MM.1S (cell line): ENCODE results near the gene KRT80.

Experiments
- DNase-seq: peaks from one replicate; pipeline ENCODE4 v3.0.0-alpha.2; 2015
- H2AFZ ChIP-seq: fragments of 300-600 bp; sonication (generic); 2 replicates; pipeline ENCODE4 v1.6.0; 2016; ENCODE audit warnings: antibody characterized with exemption, low read length
- H3F3A ChIP-seq: fragments of 300-600 bp; sonication (generic); 2 replicates; pipeline ENCODE4 v1.6.1; 2016; ENCODE audit warnings: mild to moderate bottlenecking, antibody characterized with exemption, low read length, moderate library complexity, mixed read lengths; ENCODE audit not compliant: insufficient read depth
- H3K27ac ChIP-seq: fragments of 300-600 bp; sonication (generic); 2 replicates; pipeline ENCODE4 v1.5.1; 2016; ENCODE audit warnings: mild to moderate bottlenecking, low read length
- H3K27me3 ChIP-seq: fragments of 300-600 bp; sonication (generic); replicated peaks from 2 replicates; pipeline ENCODE4 v1.6.0; 2016; ENCODE audit warnings: low read length; ENCODE audit not compliant: insufficient read depth
- H3K36me3 ChIP-seq: fragments of 300-600 bp; sonication (generic); replicated peaks from 2 replicates; pipeline ENCODE4 v1.6.1; 2016; ENCODE audit warnings: mild to moderate bottlenecking, low read length, mixed read lengths; ENCODE audit not compliant: insufficient read depth
- H3K4me1 ChIP-seq: fragments of 300-600 bp; sonication (generic); 2 replicates; pipeline ENCODE4 v1.6.1; 2016; ENCODE audit warnings: low read length, mixed read lengths
- H3K4me2 ChIP-seq: fragments of 300-600 bp; sonication (generic); 2 replicates; pipeline ENCODE4 v1.6.0; 2016; ENCODE audit warnings: low read depth, low read length
- H3K4me3 ChIP-seq: fragments of 300-600 bp; sonication (generic); 2 replicates; pipeline ENCODE4 v1.5.1; 2016; ENCODE audit warnings: low read length, mixed read lengths
- H3K79me2 ChIP-seq: fragments of 300-600 bp; sonication (generic); 2 replicates; pipeline ENCODE4 v1.6.1; 2016; ENCODE audit warnings: mixed run types, low read length, mixed read lengths
- H3K9ac ChIP-seq: fragments of 300-600 bp; sonication (generic); 2 replicates; pipeline ENCODE4 v1.6.1; 2016; ENCODE audit warnings: low read length, mixed read lengths
- H3K9me2 ChIP-seq: fragments of 300-600 bp; sonication (generic); replicated peaks from 2 replicates; pipeline ENCODE4 v1.6.1; 2016; ENCODE audit warnings: mild to moderate bottlenecking, low read length, mixed read lengths; ENCODE audit not compliant: insufficient read depth
- H3K9me3 ChIP-seq: fragments of 300-600 bp; sonication (generic); replicated peaks from 2 replicates; pipeline ENCODE4 v1.6.1; 2016; ENCODE audit warnings: mild to moderate bottlenecking, low read length, mixed read lengths; ENCODE audit not compliant: insufficient read depth
- H4K20me1 ChIP-seq: fragments of 300-600 bp; sonication (generic); 2 replicates; pipeline ENCODE4 v1.6.1; 2016; ENCODE audit warnings: mild to moderate bottlenecking, low read length, moderate library complexity, mixed read lengths; ENCODE audit not compliant: insufficient read depth
- CTCF ChIP-seq: fragments of 300-600 bp; sonication (generic); IDR thresholded peaks from 2 replicates; pipeline ENCODE4 v1.5.1; 2016; ENCODE audit warnings: antibody characterized with exemption, low read length, mixed read lengths
- EZH2 ChIP-seq: fragments of 300-600 bp; sonication (generic); optimal IDR thresholded peaks from 2 replicates; pipeline ENCODE3; 2017; ENCODE audit warnings: low read depth, mild to moderate bottlenecking, antibody characterized with exemption, low read length, mixed read lengths
- EZH2phosphoT487 ChIP-seq: fragments of 300-600 bp; sonication (generic); IDR thresholded peaks from 2 replicates; pipeline ENCODE4 v1.6.1; 2018; ENCODE audit warnings: antibody characterized with exemption, low read length

The KRT80 gene

GRCh38 chr12:52132754-52133161 is 59.1 kb downstream of the KRT80 start:
- no peaks in the 10 kb centered on the region for H3K36me3 ChIP-seq
- H3F3A ChIP-seq = no peaks in the 10 kb centered on the region
- H3K9me2 ChIP-seq = no peaks in the 10 kb centered on the region
- no peak overlapping the region for H3K4me3 ChIP-seq
- no peak overlapping the region for H3K9ac ChIP-seq
- DNase-seq = no peak
- H3K4me2 ChIP-seq = no peak overlapping the region
- TF ChIP-seq EZH2phosphoT487 (no peak), CTCF (no peak), EZH2 (no peak)
- no peaks in the 10 kb centered on the region for H3K79me2 ChIP-seq
- no peaks in the 10 kb centered on the region for H4K20me1 ChIP-seq
- H3K27ac ChIP-seq = no peak overlapping the region
- H3K27me3 ChIP-seq = peaks cover 46% of the 10 kb centered on the region
- H2AFZ ChIP-seq = no peak overlapping the region
- no peaks in the 10 kb centered on the region for H3K4me1 ChIP-seq
- no peaks in the 10 kb centered on the region for H3K9me3 ChIP-seq

GRCh38 chr12:52130711-52131110 is 61.1 kb downstream of the KRT80 start:
- Histone ChIP-seq H3K27me3 (peaks cover 53% of the 10 kb centered on the region), H3K9me3 (no peaks in the 10 kb centered on the region), H3F3A (no peaks in the 10 kb centered on the region), H3K9ac (no peak overlapping the region), H3K4me1 (no peaks in the 10 kb centered on the region), H3K9me2 (no peaks in the 10 kb centered on the region), H2AFZ (no peak overlapping the region), H3K79me2 (no peaks in the 10 kb centered on the region), H3K27ac (no peak overlapping the region), H3K4me2 (no peak overlapping the region), H3K36me3 (no peaks in the 10 kb centered on the region), H4K20me1 (no peaks in the 10 kb centered on the region), H3K4me3 (no peak overlapping the region)
- DNase-seq = no peak
- TF ChIP-seq EZH2 = no peak
- TF ChIP-seq EZH2phosphoT487 = no peak
- no peak for TF ChIP-seq CTCF

GRCh38 chr12:52127683-52128450 is 63.9 kb downstream of the KRT80 start:
- Histone ChIP-seq H3K9ac (no peak overlapping the region), H3K4me1 (no peaks in the 10 kb centered on the region), H3K36me3 (no peaks in the 10 kb centered on the region), H3K4me3 (no peak overlapping the region), H3K9me3 (no peaks in the 10 kb centered on the region), H3K27me3 (peaks cover 64% of the 10 kb centered on the region), H3K9me2 (no peaks in the 10 kb centered on the region), H4K20me1 (no peaks in the 10 kb centered on the region), H3F3A (no peaks in the 10 kb centered on the region), H2AFZ (no peak overlapping the region), H3K27ac (no peak overlapping the region), H3K4me2 (no peak overlapping the region), H3K79me2 (no peaks in the 10 kb centered on the region)
- TF ChIP-seq EZH2 (no peak), EZH2phosphoT487 (no peak), CTCF (no peak)
- DNase-seq = no peak
